MM.1S (cell line): Measurements from ENCODE around the gene C3orf20.

Source experiments
- DNase-seq: peaks from one replicate; pipeline ENCODE4 v3.0.0-alpha.2; 2015
- H2AFZ ChIP-seq: fragments of 300-600 bp; sonication (generic); 2 replicates; pipeline ENCODE4 v1.6.0; 2016; ENCODE audit warnings: antibody characterized with exemption, low read length
- H3F3A ChIP-seq: fragments of 300-600 bp; sonication (generic); 2 replicates; pipeline ENCODE4 v1.6.1; 2016; ENCODE audit warnings: mild to moderate bottlenecking, antibody characterized with exemption, low read length, moderate library complexity, mixed read lengths; ENCODE audit not compliant: insufficient read depth
- H3K27ac ChIP-seq: fragments of 300-600 bp; sonication (generic); 2 replicates; pipeline ENCODE4 v1.5.1; 2016; ENCODE audit warnings: mild to moderate bottlenecking, low read length
- H3K27me3 ChIP-seq: fragments of 300-600 bp; sonication (generic); replicated peaks from 2 replicates; pipeline ENCODE4 v1.6.0; 2016; ENCODE audit warnings: low read length; ENCODE audit not compliant: insufficient read depth
- H3K36me3 ChIP-seq: fragments of 300-600 bp; sonication (generic); replicated peaks from 2 replicates; pipeline ENCODE4 v1.6.1; 2016; ENCODE audit warnings: mild to moderate bottlenecking, low read length, mixed read lengths; ENCODE audit not compliant: insufficient read depth
- H3K4me1 ChIP-seq: fragments of 300-600 bp; sonication (generic); 2 replicates; pipeline ENCODE4 v1.6.1; 2016; ENCODE audit warnings: low read length, mixed read lengths
- H3K4me2 ChIP-seq: fragments of 300-600 bp; sonication (generic); 2 replicates; pipeline ENCODE4 v1.6.0; 2016; ENCODE audit warnings: low read depth, low read length
- H3K4me3 ChIP-seq: fragments of 300-600 bp; sonication (generic); 2 replicates; pipeline ENCODE4 v1.5.1; 2016; ENCODE audit warnings: low read length, mixed read lengths
- H3K79me2 ChIP-seq: fragments of 300-600 bp; sonication (generic); 2 replicates; pipeline ENCODE4 v1.6.1; 2016; ENCODE audit warnings: mixed run types, low read length, mixed read lengths
- H3K9ac ChIP-seq: fragments of 300-600 bp; sonication (generic); 2 replicates; pipeline ENCODE4 v1.6.1; 2016; ENCODE audit warnings: low read length, mixed read lengths
- H3K9me2 ChIP-seq: fragments of 300-600 bp; sonication (generic); replicated peaks from 2 replicates; pipeline ENCODE4 v1.6.1; 2016; ENCODE audit warnings: mild to moderate bottlenecking, low read length, mixed read lengths; ENCODE audit not compliant: insufficient read depth
- H3K9me3 ChIP-seq: fragments of 300-600 bp; sonication (generic); replicated peaks from 2 replicates; pipeline ENCODE4 v1.6.1; 2016; ENCODE audit warnings: mild to moderate bottlenecking, low read length, mixed read lengths; ENCODE audit not compliant: insufficient read depth
- H4K20me1 ChIP-seq: fragments of 300-600 bp; sonication (generic); 2 replicates; pipeline ENCODE4 v1.6.1; 2016; ENCODE audit warnings: mild to moderate bottlenecking, low read length, moderate library complexity, mixed read lengths; ENCODE audit not compliant: insufficient read depth
- CTCF ChIP-seq: fragments of 300-600 bp; sonication (generic); IDR thresholded peaks from 2 replicates; pipeline ENCODE4 v1.5.1; 2016; ENCODE audit warnings: antibody characterized with exemption, low read length, mixed read lengths
- EZH2 ChIP-seq: fragments of 300-600 bp; sonication (generic); optimal IDR thresholded peaks from 2 replicates; pipeline ENCODE3; 2017; ENCODE audit warnings: low read depth, mild to moderate bottlenecking, antibody characterized with exemption, low read length, mixed read lengths
- EZH2phosphoT487 ChIP-seq: fragments of 300-600 bp; sonication (generic); IDR thresholded peaks from 2 replicates; pipeline ENCODE4 v1.6.1; 2018; ENCODE audit warnings: antibody characterized with exemption, low read length

Gene C3orf20

GRCh38 chr3:14770591-14770990, 95.7 kb downstream of the C3orf20 start:
- Histone ChIP-seq H3K27me3 (no peaks in the 10 kb centered on the region), H3K27ac (no peak overlapping the region)

GRCh38 chr3:14771593-14772497, 96.9 kb downstream of the C3orf20 start:
- TF ChIP-seq EZH2 (no peak), CTCF (no peak), EZH2phosphoT487 (no peak)

More at GRCh38 chr3:14770591-14770990, 95.7 kb downstream of the C3orf20 start:
- Histone ChIP-seq H3K36me3 (no peaks in the 10 kb centered on the region), H3K79me2 (no peaks in the 10 kb centered on the region), H2AFZ (no peak overlapping the region), H3K4me2 (no peak overlapping the region), H4K20me1 (no peaks in the 10 kb centered on the region), H3K9ac (no peak overlapping the region), H3K9me2 (no peaks in the 10 kb centered on the region), H3K4me3 (no peak overlapping the region), H3F3A (no peaks in the 10 kb centered on the region), H3K4me1 (no peaks in the 10 kb centered on the region), H3K9me3 (no peaks in the 10 kb centered on the region)
- TF ChIP-seq EZH2 = no peak
- TF ChIP-seq EZH2phosphoT487 = no peak
- TF ChIP-seq CTCF = no peak
- DNase-seq = no peak

GRCh38 chr3:14772533-14773138, 97.7 kb downstream of the C3orf20 start:
- H3K4me1 ChIP-seq = no peaks in the 10 kb centered on the region
- no peaks in the 10 kb centered on the region for H3K36me3 ChIP-seq
- H3K27me3 ChIP-seq = no peaks in the 10 kb centered on the region
- no peaks in the 10 kb centered on the region for H3K79me2 ChIP-seq
- no peak overlapping the region for H3K4me3 ChIP-seq
- DNase-seq = no peak
- H3K9ac ChIP-seq = no peak overlapping the region
- no peak overlapping the region for H3K27ac ChIP-seq
- no peak overlapping the region for H3K4me2 ChIP-seq
- H3K9me3 ChIP-seq = no peaks in the 10 kb centered on the region
- TF ChIP-seq EZH2phosphoT487 (no peak), EZH2 (no peak), CTCF (no peak)
- no peak overlapping the region for H2AFZ ChIP-seq
- H4K20me1 ChIP-seq = no peaks in the 10 kb centered on the region
- H3F3A ChIP-seq = no peaks in the 10 kb centered on the region
- no peaks in the 10 kb centered on the region for H3K9me2 ChIP-seq

More at GRCh38 chr3:14771593-14772497, 96.9 kb downstream of the C3orf20 start:
- Histone ChIP-seq H3K9ac (no peak overlapping the region), H3K36me3 (no peaks in the 10 kb centered on the region), H3K79me2 (no peaks in the 10 kb centered on the region), H3K4me3 (no peak overlapping the region), H3K27ac (no peak overlapping the region), H3K27me3 (no peaks in the 10 kb centered on the region), H2AFZ (no peak overlapping the region), H3K9me2 (no peaks in the 10 kb centered on the region), H3K9me3 (no peaks in the 10 kb centered on the region), H3F3A (no peaks in the 10 kb centered on the region), H3K4me1 (no peaks in the 10 kb centered on the region), H3K4me2 (no peak overlapping the region), H4K20me1 (no peaks in the 10 kb centered on the region)
- no peak for DNase-seq
